Gastrocnemius medialis (tissue), 4 donors: Measurements from ENCODE around the gene PPP1R9B.

Experiments used
- CTCF ChIP-seq, 5 experiments: fragments of 450-650 bp in 3 of 5; fragments of 200-600 bp in 2 of 5; sonication (generic) in 2 of 5; IDR thresholded peaks in 4 of 5; conservative IDR thresholded peaks in 1 of 5; 1 replicate in 4 of 5; 2 replicates in 1 of 5; pipeline ENCODE4 v1.5.1; 2016 to 2019; ENCODE audit warnings: antibody characterized with exemption in 5 of 5, mild to moderate bottlenecking in 3 of 5, moderate library complexity in 3 of 5
- POLR2A ChIP-seq, 2 donors: fragments of 450-650 bp; IDR thresholded peaks; one replicate each; pipeline ENCODE4 v1.6.1; 2017; ENCODE audit warnings: antibody characterized with exemption in 2 of 2, mild to moderate bottlenecking in 2 of 2, moderate library complexity in 2 of 2

GRCh38 chr17:50103252-50103651, 47.2 kb downstream of the PPP1R9B start:
- TF ChIP-seq POLR2A (IDR thresholded peaks at IDR 0.05) (no peak), CTCF (IDR thresholded peaks at IDR 0.05 in 4 of 5, conservative IDR thresholded peaks at IDR 0.05 in 1 of 5) (no peak)
